ENCODE results near the gene HEPN1.

DNA sequence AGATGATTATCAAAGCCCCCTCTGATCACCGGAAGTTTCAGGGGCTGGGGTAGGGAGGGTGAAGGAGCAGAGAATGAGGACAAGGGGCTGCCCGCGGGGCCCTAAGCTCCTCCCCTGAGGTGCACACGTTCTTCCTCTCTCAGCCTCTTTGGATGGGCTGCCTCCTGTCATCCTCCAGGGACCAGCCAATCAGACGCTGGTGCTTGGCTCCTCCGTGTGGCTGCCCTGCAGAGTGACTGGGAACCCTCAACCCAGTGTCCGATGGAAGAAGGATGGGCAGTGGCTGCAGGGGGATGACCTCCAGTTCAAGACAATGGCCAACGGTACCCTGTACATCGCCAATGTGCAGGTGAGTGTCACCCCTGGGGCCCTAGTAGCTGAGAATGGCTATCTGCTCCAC, 46.3 kb upstream of the HEPN1 start:
- TF ChIP-seq CTCF (IDR thresholded peaks at IDR 0.05) (no peak), POLR2A (IDR thresholded peaks at IDR 0.05) (no peak)

All from prostate gland (tissue), 2 donors.